Smooth muscle cell (in vitro differentiated cells): ENCODE results near the gene TSPAN8. TPM values are rescaled to one million over a fixed set of nuclear protein-coding genes. Genes with fewer than 3 reads are reported as not detected.
A peak's percentile ranks its signal among the peaks of the same experiment; 100 is the strongest.

Source experiments
- DNase-seq: peaks from one replicate; lab custom pipeline; 2025; ENCODE audit not compliant: unreplicated experiment; lab: John Stamatoyannopoulos, UW
- H2AFZ ChIP-seq: fragments of 200-600 bp; sonication (generic); 2 replicates; pipeline ENCODE4 v1.6.0; 2016; ENCODE audit warnings: antibody characterized with exemption, low read depth, mild to moderate bottlenecking
- H3F3A ChIP-seq: fragments of 200-600 bp; sonication (generic); 2 replicates; pipeline ENCODE4 v1.6.0; 2017; ENCODE audit warnings: antibody characterized with exemption, low read depth
- H3K27ac ChIP-seq: fragments of 200-600 bp; sonication (generic); 2 replicates; pipeline ENCODE4 v1.5.1; 2016; ENCODE audit warnings: low read depth, mild to moderate bottlenecking
- H3K27me3 ChIP-seq: fragments of 200-600 bp; sonication (generic); 2 replicates; pipeline ENCODE4 v1.6.1; 2016; ENCODE audit warnings: low read depth, mild to moderate bottlenecking
- H3K36me3 ChIP-seq: fragments of 200-600 bp; sonication (generic); 2 replicates; pipeline ENCODE4 v1.5.1; 2016; ENCODE audit warnings: low read depth
- H3K4me1 ChIP-seq: fragments of 200-600 bp; sonication (generic); 2 replicates; pipeline ENCODE4 v1.5.1; 2016; ENCODE audit warnings: low read depth
- H3K4me2 ChIP-seq: fragments of 200-600 bp; sonication (generic); 2 replicates; pipeline ENCODE4 v1.6.0; 2016; ENCODE audit warnings: mild to moderate bottlenecking
- H3K4me3 ChIP-seq: fragments of 200-600 bp; sonication (generic); 2 replicates; pipeline ENCODE4 v1.5.1; 2016; ENCODE audit warnings: mild to moderate bottlenecking
- H3K79me2 ChIP-seq: fragments of 200-600 bp; sonication (generic); 2 replicates; pipeline ENCODE4 v1.6.0; 2016; ENCODE audit warnings: low read depth, mild to moderate bottlenecking
- H3K9ac ChIP-seq: fragments of 200-600 bp; sonication (generic); 2 replicates; pipeline ENCODE4 v1.6.0; 2016; ENCODE audit warnings: low read depth
- H3K9me3 ChIP-seq: fragments of 200-600 bp; sonication (generic); replicated peaks from 2 replicates; pipeline ENCODE4 v1.5.1; 2016; ENCODE audit warnings: low read depth
- H4K20me1 ChIP-seq: fragments of 200-600 bp; sonication (generic); 2 replicates; pipeline ENCODE4 v1.6.0; 2016; ENCODE audit warnings: low read depth
- CTCF ChIP-seq: fragments of 200-600 bp; sonication (generic); IDR thresholded peaks from 2 replicates; pipeline ENCODE4 v1.5.1; 2017; ENCODE audit warnings: borderline replicate concordance, mild to moderate bottlenecking, antibody characterized with exemption; ENCODE audit not compliant: insufficient read depth, poor library complexity, severe bottlenecking
- WGBS: methylation state at CpG from one replicate; pipeline ENCODE4 v1.1.7; 2016; ENCODE audit warnings: low lambda C conversion rate; 5-methylcytosine and 5-hydroxymethylcytosine counted together
- polyA plus RNA-seq: library from polyadenylated mRNA; unstranded; fragments of >200 nt; fragmentation: Nextera tagmentation; extraction: Ambion mirVana; gene quantifications from 2 replicates; pipeline ENCODE4 v1.2.1, GENCODE V29; 2016
- total RNA-seq: library from RNA; depleted of rRNA; stranded (reverse); fragments of >200 nt; gene quantifications from 2 replicates; pipeline ENCODE4 v1.2.3, GENCODE V29; 2014

The TSPAN8 gene
- total and polyA plus RNA-seq, 2 experiments from 2014 or later, result not detected

DNA sequence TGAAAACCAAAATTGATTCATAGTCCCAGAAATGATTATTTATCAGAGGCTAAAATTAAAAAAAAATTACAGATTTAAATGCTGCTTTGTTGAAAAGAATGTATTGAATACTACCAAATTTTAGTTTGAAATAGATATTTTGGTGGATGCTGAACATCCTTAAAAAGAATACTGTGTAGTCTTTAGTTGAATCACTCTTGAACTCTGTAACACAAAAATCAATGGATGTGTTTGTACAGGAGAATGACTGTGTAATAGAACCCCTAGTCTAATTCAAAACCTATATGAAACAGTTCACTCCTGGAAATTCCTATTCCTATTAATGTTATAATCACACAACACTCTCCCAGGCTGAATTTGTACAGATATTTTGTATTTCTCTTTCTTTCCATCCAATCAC, 1.5 kb upstream of the TSPAN8 start:
- Histone ChIP-seq H3K4me2 (no peak overlapping the region), H3K9ac (no peak overlapping the region), H3K27ac (no peak overlapping the region), H4K20me1 (no peaks in the 10 kb centered on the region), H3K27me3 (no peaks in the 10 kb centered on the region), H3F3A (no peaks in the 10 kb centered on the region), H3K4me1 (no peaks in the 10 kb centered on the region), H3K79me2 (no peaks in the 10 kb centered on the region), H3K4me3 (no peak overlapping the region), H3K9me3 (no peaks in the 10 kb centered on the region), H3K36me3 (no peaks in the 10 kb centered on the region), H2AFZ (no peak overlapping the region)
- DNase-seq, result no peak
- TF ChIP-seq CTCF, result no peak

DNA sequence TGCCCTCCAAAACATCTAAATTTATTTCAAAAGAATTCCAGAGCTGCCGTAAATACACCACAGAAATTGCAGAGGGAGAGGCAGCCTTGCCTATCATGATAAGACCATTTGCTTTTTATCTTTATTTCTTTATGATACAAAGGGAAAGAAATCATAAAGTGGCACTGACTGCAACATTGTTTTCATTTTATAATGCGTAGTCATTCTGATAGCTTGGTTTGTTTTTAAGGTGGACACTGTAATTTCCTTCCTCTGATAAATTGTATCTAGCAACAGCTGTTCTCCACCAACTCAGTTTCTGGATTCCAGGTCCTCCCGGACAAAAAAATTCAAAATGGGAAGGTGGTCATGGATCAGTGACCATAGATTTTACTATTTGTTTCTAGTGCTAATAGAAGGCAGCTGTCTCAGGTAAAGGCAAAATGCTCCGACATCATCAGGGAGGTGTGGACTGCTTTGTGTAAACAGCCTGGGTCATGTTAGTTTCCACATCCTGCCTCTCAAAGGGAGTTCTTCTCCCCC, 623 bp upstream of the TSPAN8 start:
- no peak for DNase-seq
- H3K79me2 ChIP-seq, result no peaks in the 10 kb centered on the region
- H3K9ac ChIP-seq, result no peak overlapping the region
- no peaks in the 10 kb centered on the region for H3K27me3 ChIP-seq
- no peaks in the 10 kb centered on the region for H3K9me3 ChIP-seq
- no peak for TF ChIP-seq CTCF
- no peak overlapping the region for H3K27ac ChIP-seq
- no peaks in the 10 kb centered on the region for H4K20me1 ChIP-seq
- peak overlapping the region; percentile 16 for H3K4me3 ChIP-seq
- H3K36me3 ChIP-seq, result no peaks in the 10 kb centered on the region
- H3F3A ChIP-seq, result no peaks in the 10 kb centered on the region
- 74% methylated on average over 4 of the region's 4 CpGs for WGBS
- H2AFZ ChIP-seq, result no peak overlapping the region
- no peaks in the 10 kb centered on the region for H3K4me1 ChIP-seq
- no peak overlapping the region for H3K4me2 ChIP-seq

- WGBS, result 85% methylated on average over 4 of the region's 4 CpGs
- Histone ChIP-seq H2AFZ (no peak overlapping the region), H3K4me2 (no peak overlapping the region)
These were observed 2.6 kb downstream of the TSPAN8 start for GRCh38 chr12:71155225-71155624.

More at GRCh38 chr12:71155225-71155624, 2.6 kb downstream of the TSPAN8 start:
- no peak for TF ChIP-seq CTCF
- no peaks in the 10 kb centered on the region for H4K20me1 ChIP-seq
- no peak overlapping the region for H3K27ac ChIP-seq
- DNase-seq, result no peak
- H3K4me3 ChIP-seq, result peak overlapping the region; percentile 46
- H3K79me2 ChIP-seq, result no peaks in the 10 kb centered on the region
- no peak overlapping the region for H3K9ac ChIP-seq
- no peaks in the 10 kb centered on the region for H3K4me1 ChIP-seq
- H3K36me3 ChIP-seq, result no peaks in the 10 kb centered on the region
- no peaks in the 10 kb centered on the region for H3K27me3 ChIP-seq
- H3K9me3 ChIP-seq, result no peaks in the 10 kb centered on the region
- no peaks in the 10 kb centered on the region for H3F3A ChIP-seq
